SK-N-SH (cell line): ENCODE results near the gene CNTROB. TPM values are rescaled to one million over a fixed set of nuclear protein-coding genes. Genes with fewer than 3 reads are reported as not detected.
A peak's percentile ranks its signal among the peaks of the same experiment; 100 is the strongest.

ENCODE experiments used
- CTCF ChIA-PET: fragments of 300-600, 350-600 bp; formaldehyde crosslinking; extraction: SDS; loops from one replicate; lab custom pipeline; 2021; lab: Yijun Ruan, JAX
- POLR2A ChIA-PET: fragments of 350-600 bp; sonication (Branson Sonifier 250); formaldehyde crosslinking; extraction: SDS; loops from one replicate; lab custom pipeline; 2020; ENCODE audit warnings: antibody characterized with exemption, inconsistent platforms; lab: Yijun Ruan, JAX
- DNase-seq: peaks from one replicate; pipeline ENCODE4 v3.0.0; 2012
- H2AFZ ChIP-seq: fragments of 200-600 bp; sonication (generic); 2 replicates; pipeline ENCODE4 v1.8.1; 2016; ENCODE audit warnings: antibody characterized with exemption, mild to moderate bottlenecking, low read depth
- H3F3A ChIP-seq: fragments of 200-600 bp; sonication (generic); replicated peaks from 2 replicates; pipeline ENCODE3; 2016; ENCODE audit warnings: antibody characterized with exemption, mild to moderate bottlenecking; ENCODE audit not compliant: insufficient read depth
- H3K27ac ChIP-seq, 2 experiments: fragments of 200-500 bp in 1 of 2; fragments of 200-600 bp in 1 of 2; sonication (Bioruptor generic) in 1 of 2; sonication (generic), shearing (Covaris generic) in 1 of 2; 2 replicates each; pipeline versions ENCODE4 v1.5.1 to v1.6.1; 2014 to 2016; ENCODE audit warnings: low read depth in 2 of 2, inconsistent platforms in 1 of 2, low read length in 1 of 2, mild to moderate bottlenecking in 1 of 2, mixed read lengths in 1 of 2
- H3K27me3 ChIP-seq: fragments of 200-600 bp; sonication (generic), shearing (Covaris generic); 2 replicates; pipeline ENCODE4 v1.6.1; 2016; ENCODE audit warnings: mixed run types; ENCODE audit not compliant: insufficient read depth
- H3K36me3 ChIP-seq, 2 experiments: fragments of 200-500 bp in 1 of 2; fragments of 200-600 bp in 1 of 2; sonication (Bioruptor generic) in 1 of 2; sonication (generic) in 1 of 2; replicated peaks in 1 of 2; 2 replicates each; pipeline versions ENCODE3 to v1.5.1; 2014 to 2016; ENCODE audit warnings: low read length in 1 of 2, mild to moderate bottlenecking in 1 of 2; ENCODE audit not compliant: insufficient read depth in 2 of 2, control insufficient read depth in 1 of 2
- H3K4me1 ChIP-seq, 2 experiments: fragments of 200-500 bp in 1 of 2; fragments of 200-600 bp in 1 of 2; sonication (Bioruptor generic) in 1 of 2; sonication (generic), shearing (Covaris generic) in 1 of 2; 2 replicates each; pipeline versions ENCODE4 v1.5.1 to v1.6.1; 2014 to 2016; ENCODE audit warnings: low read depth in 1 of 2, low read length in 1 of 2, mixed run types in 1 of 2; ENCODE audit not compliant: insufficient read depth in 2 of 2, control insufficient read depth in 1 of 2
- H3K4me2 ChIP-seq: fragments of 200-600 bp; sonication (generic), shearing (Covaris generic); 2 replicates; pipeline ENCODE4 v1.6.1; 2017; ENCODE audit warnings: mixed run types
- H3K4me3 ChIP-seq, 2 experiments: fragments of 200-500 bp in 1 of 2; fragments of 200-600 bp in 1 of 2; sonication (Bioruptor generic) in 1 of 2; sonication (generic), shearing (Covaris generic) in 1 of 2; 2 replicates each; pipeline versions ENCODE4 v1.5.1 to v1.8.1; 2014 to 2016; ENCODE audit warnings: low read depth in 2 of 2, inconsistent platforms in 1 of 2, low read length in 1 of 2, mild to moderate bottlenecking in 1 of 2, mixed read lengths in 1 of 2, moderate library complexity in 1 of 2
- H3K79me2 ChIP-seq: fragments of 200-600 bp; sonication (generic); 2 replicates; pipeline ENCODE4 v1.8.1; 2017; ENCODE audit warnings: mild to moderate bottlenecking; ENCODE audit not compliant: insufficient read depth
- H3K9ac ChIP-seq: fragments of 200-600 bp; sonication (generic); 2 replicates; pipeline ENCODE4 v1.6.1; 2017; ENCODE audit warnings: mixed run types
- H3K9me2 ChIP-seq: fragments of 200-600 bp; sonication (generic); 2 replicates; pipeline ENCODE4 v1.6.1; 2017; ENCODE audit warnings: mixed run types
- H3K9me3 ChIP-seq: fragments of 200-600 bp; sonication (generic); 2 replicates; pipeline ENCODE4 v1.6.1; 2017; ENCODE audit warnings: mixed run types, mild to moderate bottlenecking, moderate library complexity
- H4K20me1 ChIP-seq: fragments of 200-600 bp; sonication (generic); 2 replicates; pipeline ENCODE4 v1.6.1; 2017; ENCODE audit warnings: mild to moderate bottlenecking, mixed run types; ENCODE audit not compliant: insufficient read depth
- MXI1 ChIP-seq: IDR thresholded peaks from 2 replicates; pipeline ENCODE4 v1.6.1; 2012; ENCODE audit warnings: mild to moderate bottlenecking, low read depth, low read length, improper control_type of control experiment
- RAD21 ChIP-seq: IDR thresholded peaks from 2 replicates; pipeline ENCODE4 v1.6.1; 2012; ENCODE audit warnings: mild to moderate bottlenecking, low read length
- SIN3A ChIP-seq: IDR thresholded peaks from 2 replicates; pipeline ENCODE4 v1.6.1; 2012; ENCODE audit warnings: low read depth, mild to moderate bottlenecking, low read length, moderate library complexity, borderline replicate concordance
- SMC3 ChIP-seq: IDR thresholded peaks from 2 replicates; pipeline ENCODE4 v1.6.1; 2012; ENCODE audit warnings: low read depth, low read length, improper control_type of control experiment
- TCF12 ChIP-seq: IDR thresholded peaks from 2 replicates; pipeline ENCODE4 v1.4.0; 2012
- WGBS: methylation state at CpG from one replicate; pipeline ENCODE4 v1.1.6; 2017; ENCODE audit warnings: low lambda C conversion rate; 5-methylcytosine and 5-hydroxymethylcytosine counted together
- polyA plus RNA-seq, 3 experiments: library from polyadenylated mRNA; depleted of rRNA; stranded (reverse); fragments of >200 nt; gene quantifications; 2 replicates each; pipeline ENCODE4 v1.2.3, GENCODE V29; 2012
- TF ChIP-seq, protein P1 (sequence below): IDR thresholded peaks from 2 replicates; pipeline ENCODE4; 2012
- TF ChIP-seq, protein P2 (sequence below): IDR thresholded peaks from 2 replicates; pipeline ENCODE4 v1.6.1; 2012; ENCODE audit warnings: mild to moderate bottlenecking, low read depth, low read length, moderate library complexity
- TF ChIP-seq, protein P3 (sequence below): fragments of 200-600 bp; sonication (generic); IDR thresholded peaks from 2 replicates; pipeline ENCODE4 v1.6.1; 2017; ENCODE audit warnings: antibody characterized with exemption, mild to moderate bottlenecking, moderate library complexity

CNTROB gene
- polyA plus RNA-seq, 1 of the 3 experiments (the other 2 are of a cell fraction) = 26.3 TPM

DNA sequence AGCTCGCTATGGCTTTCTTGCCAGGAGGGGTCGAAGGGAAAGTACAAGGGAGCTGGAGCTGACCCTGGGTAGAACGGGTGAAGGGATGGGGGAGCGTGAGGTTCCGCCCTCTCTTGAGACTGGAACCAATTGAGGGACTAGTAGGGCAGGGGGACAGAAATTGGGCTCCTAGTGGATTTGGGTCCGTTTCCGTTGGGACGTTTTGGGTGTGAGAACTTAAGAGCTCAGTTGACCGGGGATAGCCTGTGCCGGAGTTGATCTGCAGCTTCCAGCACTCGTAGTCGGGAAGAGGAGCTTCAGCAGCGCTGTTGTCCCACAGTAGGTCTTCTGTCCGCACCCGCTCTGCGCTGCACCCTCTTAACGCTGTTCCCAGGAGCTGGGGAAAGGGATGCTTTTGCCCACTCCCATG lies 481 bp downstream of the CNTROB start:
- Histone ChIP-seq H3K9me3 (no peaks in the 10 kb centered on the region), H3K27ac (peak overlapping the region; percentile 75 to 87), H2AFZ (peak overlapping the region; percentile 95), H3K79me2 (peaks cover 59% of the 10 kb centered on the region), H3K4me2 (peak overlapping the region; percentile 88), H3F3A (no peaks in the 10 kb centered on the region), H3K9me2 (no peaks in the 10 kb centered on the region), H4K20me1 (0 out of 2 replicates have a peak, but pooled peaks cover 9% of the 10 kb centered on the region), H3K36me3 (peaks cover 20 to 28% of the 10 kb centered on the region in 2 experiments), H3K4me3 (peak overlapping the region; percentile 99 to 100), H3K9ac (peak overlapping the region; percentile 82), H3K4me1 (peaks cover 21 to 38% of the 10 kb centered on the region in 2 experiments; a peak in 3 of 4 replicates), H3K27me3 (no peaks in the 10 kb centered on the region)
- peak; percentile 60 for DNase-seq
- TF ChIP-seq, protein P1, sequence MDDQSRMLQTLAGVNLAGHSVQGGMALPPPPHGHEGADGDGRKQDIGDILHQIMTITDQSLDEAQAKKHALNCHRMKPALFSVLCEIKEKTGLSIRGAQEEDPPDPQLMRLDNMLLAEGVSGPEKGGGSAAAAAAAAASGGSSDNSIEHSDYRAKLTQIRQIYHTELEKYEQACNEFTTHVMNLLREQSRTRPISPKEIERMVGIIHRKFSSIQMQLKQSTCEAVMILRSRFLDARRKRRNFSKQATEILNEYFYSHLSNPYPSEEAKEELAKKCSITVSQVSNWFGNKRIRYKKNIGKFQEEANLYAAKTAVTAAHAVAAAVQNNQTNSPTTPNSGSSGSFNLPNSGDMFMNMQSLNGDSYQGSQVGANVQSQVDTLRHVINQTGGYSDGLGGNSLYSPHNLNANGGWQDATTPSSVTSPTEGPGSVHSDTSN = no peak
- TF ChIP-seq TCF12 (no peak), SMC3 (no peak), MXI1 (no peak)
- TF ChIP-seq, protein P2, sequence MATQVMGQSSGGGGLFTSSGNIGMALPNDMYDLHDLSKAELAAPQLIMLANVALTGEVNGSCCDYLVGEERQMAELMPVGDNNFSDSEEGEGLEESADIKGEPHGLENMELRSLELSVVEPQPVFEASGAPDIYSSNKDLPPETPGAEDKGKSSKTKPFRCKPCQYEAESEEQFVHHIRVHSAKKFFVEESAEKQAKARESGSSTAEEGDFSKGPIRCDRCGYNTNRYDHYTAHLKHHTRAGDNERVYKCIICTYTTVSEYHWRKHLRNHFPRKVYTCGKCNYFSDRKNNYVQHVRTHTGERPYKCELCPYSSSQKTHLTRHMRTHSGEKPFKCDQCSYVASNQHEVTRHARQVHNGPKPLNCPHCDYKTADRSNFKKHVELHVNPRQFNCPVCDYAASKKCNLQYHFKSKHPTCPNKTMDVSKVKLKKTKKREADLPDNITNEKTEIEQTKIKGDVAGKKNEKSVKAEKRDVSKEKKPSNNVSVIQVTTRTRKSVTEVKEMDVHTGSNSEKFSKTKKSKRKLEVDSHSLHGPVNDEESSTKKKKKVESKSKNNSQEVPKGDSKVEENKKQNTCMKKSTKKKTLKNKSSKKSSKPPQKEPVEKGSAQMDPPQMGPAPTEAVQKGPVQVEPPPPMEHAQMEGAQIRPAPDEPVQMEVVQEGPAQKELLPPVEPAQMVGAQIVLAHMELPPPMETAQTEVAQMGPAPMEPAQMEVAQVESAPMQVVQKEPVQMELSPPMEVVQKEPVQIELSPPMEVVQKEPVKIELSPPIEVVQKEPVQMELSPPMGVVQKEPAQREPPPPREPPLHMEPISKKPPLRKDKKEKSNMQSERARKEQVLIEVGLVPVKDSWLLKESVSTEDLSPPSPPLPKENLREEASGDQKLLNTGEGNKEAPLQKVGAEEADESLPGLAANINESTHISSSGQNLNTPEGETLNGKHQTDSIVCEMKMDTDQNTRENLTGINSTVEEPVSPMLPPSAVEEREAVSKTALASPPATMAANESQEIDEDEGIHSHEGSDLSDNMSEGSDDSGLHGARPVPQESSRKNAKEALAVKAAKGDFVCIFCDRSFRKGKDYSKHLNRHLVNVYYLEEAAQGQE = no peak
- POLR2A ChIA-PET = interaction anchor here (0.8 to 2.7 kb wide), 4 partner anchors 12 to 58 kb away, joined by 3 to 11 read pairs (median 6); partner anchors contain the start of gene RNF227
- CTCF ChIA-PET = interaction anchor here (0.9 to 8.2 kb wide), 15 partner anchors 12 to 189 kb away, joined by 3 to 61 read pairs (median 6); partner anchors contain the start of gene RNF227
- WGBS = 4% methylated on average over 12 of the region's 17 CpGs

DNA sequence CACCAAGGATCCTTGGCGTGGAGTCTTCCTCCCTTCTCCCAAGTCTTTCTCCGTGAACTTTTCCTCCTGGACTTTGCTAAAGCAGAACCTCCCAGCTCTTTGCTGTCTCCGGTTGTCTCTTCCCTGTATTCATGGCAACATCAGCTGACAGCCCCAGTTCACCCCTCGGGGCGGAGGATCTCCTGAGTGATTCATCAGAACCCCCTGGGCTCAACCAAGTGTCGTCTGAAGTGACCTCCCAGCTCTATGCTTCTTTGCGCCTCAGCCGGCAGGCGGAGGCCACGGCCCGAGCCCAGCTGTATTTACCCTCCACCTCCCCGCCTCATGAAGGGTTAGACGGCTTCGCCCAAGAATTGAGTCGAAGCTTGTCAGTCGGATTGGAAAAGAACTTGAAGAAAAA lies 943 bp downstream of the CNTROB start:
- H3K79me2 ChIP-seq = peaks cover 61% of the 10 kb centered on the region
- POLR2A ChIA-PET = interaction anchor here (0.8 to 2.7 kb wide), 3 partner anchors 11 to 57 kb away, joined by 3 to 11 read pairs (median 8); partner anchors contain the start of gene RNF227
- H2AFZ ChIP-seq = 0 out of 2 replicates have a peak overlapping the region, but pooled peaks have one; percentile 95
- peaks cover 21 to 38% of the 10 kb centered on the region in 2 experiments; a peak in 3 of 4 replicates for H3K4me1 ChIP-seq
- H3K27me3 ChIP-seq = no peaks in the 10 kb centered on the region
- H3K9ac ChIP-seq = peak overlapping the region; percentile 82
- H3K9me2 ChIP-seq = no peaks in the 10 kb centered on the region
- CTCF ChIA-PET = interaction anchor here (0.9 to 8.2 kb wide), 14 partner anchors 12 to 189 kb away, joined by 3 to 61 read pairs (median 6); partner anchors contain the start of gene RNF227
- peaks cover 18 to 30% of the 10 kb centered on the region in 2 experiments for H3K36me3 ChIP-seq
- 21% methylated on average over 15 of the region's 16 CpGs for WGBS
- no peaks in the 10 kb centered on the region for H3K9me3 ChIP-seq
- H3F3A ChIP-seq = no peaks in the 10 kb centered on the region
- no peak for DNase-seq
- H3K4me3 ChIP-seq = peak overlapping the region; percentile 99 to 100
- H4K20me1 ChIP-seq = 0 out of 2 replicates have a peak, but pooled peaks cover 9% of the 10 kb centered on the region
- H3K27ac ChIP-seq = peak overlapping the region in 1 of 2 experiments; percentile 75; a peak in 2 of 4 replicates
- TF ChIP-seq RAD21 (no peak), SMC3 (0 out of 2 replicates have a peak, but pooled peaks have one; percentile 16), SIN3A (peak; percentile 45; the same call in 1 of the 2 replicates)
- TF ChIP-seq, protein P3, sequence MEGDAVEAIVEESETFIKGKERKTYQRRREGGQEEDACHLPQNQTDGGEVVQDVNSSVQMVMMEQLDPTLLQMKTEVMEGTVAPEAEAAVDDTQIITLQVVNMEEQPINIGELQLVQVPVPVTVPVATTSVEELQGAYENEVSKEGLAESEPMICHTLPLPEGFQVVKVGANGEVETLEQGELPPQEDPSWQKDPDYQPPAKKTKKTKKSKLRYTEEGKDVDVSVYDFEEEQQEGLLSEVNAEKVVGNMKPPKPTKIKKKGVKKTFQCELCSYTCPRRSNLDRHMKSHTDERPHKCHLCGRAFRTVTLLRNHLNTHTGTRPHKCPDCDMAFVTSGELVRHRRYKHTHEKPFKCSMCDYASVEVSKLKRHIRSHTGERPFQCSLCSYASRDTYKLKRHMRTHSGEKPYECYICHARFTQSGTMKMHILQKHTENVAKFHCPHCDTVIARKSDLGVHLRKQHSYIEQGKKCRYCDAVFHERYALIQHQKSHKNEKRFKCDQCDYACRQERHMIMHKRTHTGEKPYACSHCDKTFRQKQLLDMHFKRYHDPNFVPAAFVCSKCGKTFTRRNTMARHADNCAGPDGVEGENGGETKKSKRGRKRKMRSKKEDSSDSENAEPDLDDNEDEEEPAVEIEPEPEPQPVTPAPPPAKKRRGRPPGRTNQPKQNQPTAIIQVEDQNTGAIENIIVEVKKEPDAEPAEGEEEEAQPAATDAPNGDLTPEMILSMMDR = peak; percentile 33
- TF ChIP-seq, protein P1 = peak; percentile 42
- H3K4me2 ChIP-seq = peak overlapping the region; percentile 88
